Ectodermal cell (in vitro differentiated cells): Measurements from ENCODE around the gene FAM193A.
"Not testable (repeated sequence)": the region's sequence is repeated elsewhere in the genome, so short reads cannot be mapped to it uniquely, and the experiment has no call there.

ENCODE experiments used
- H3K27ac ChIP-seq: 2 replicates; pipeline ENCODE4 v1.7.0; 2013; ENCODE audit warnings: mild to moderate bottlenecking, low read depth, low read length; ENCODE audit not compliant: insufficient read depth, poor library complexity, severe bottlenecking
- H3K27me3 ChIP-seq: 2 replicates; pipeline ENCODE4 v1.7.0; 2013; ENCODE audit warnings: mild to moderate bottlenecking, low read length; ENCODE audit not compliant: insufficient read depth, control insufficient read depth, poor library complexity, severe bottlenecking
- H3K36me3 ChIP-seq: one replicate; pipeline ENCODE4 v1.7.0; 2013; ENCODE audit warnings: low read length; ENCODE audit not compliant: control insufficient read depth, insufficient read depth
- H3K4me1 ChIP-seq: one replicate; pipeline ENCODE4 v1.7.0; 2013; ENCODE audit warnings: low read length; ENCODE audit not compliant: control insufficient read depth, insufficient read depth
- H3K4me3 ChIP-seq: 2 replicates; pipeline ENCODE4 v1.7.0; 2013; ENCODE audit warnings: low read depth, low read length, control low read depth; ENCODE audit not compliant: insufficient read depth
- H3K9me3 ChIP-seq: 2 replicates; pipeline ENCODE4 v1.7.0; 2013; ENCODE audit warnings: mild to moderate bottlenecking, low read length, moderate library complexity; ENCODE audit not compliant: control insufficient read depth
- WGBS, 2 experiments: methylation state at CpG; one replicate each; pipeline ENCODE4 v1.1.7; 2013; ENCODE audit warnings: missing lambda C conversion rate in 2 of 2; 5-methylcytosine and 5-hydroxymethylcytosine counted together

FAM193A gene

GRCh38 chr4:2626231-2626630 lies 89.8 kb downstream of the FAM193A start:
- peaks cover 8% of the 10 kb centered on the region for H3K4me1 ChIP-seq
- no peak overlapping the region for H3K27ac ChIP-seq
- H3K4me3 ChIP-seq: no peak overlapping the region
- peaks cover 20% of the 10 kb centered on the region for H3K36me3 ChIP-seq
- H3K27me3 ChIP-seq: no peaks in the 10 kb centered on the region
- H3K9me3 ChIP-seq: no peaks in the 10 kb centered on the region
- 95 to 97% methylated on average over 10 of the region's 10 CpGs for WGBS, 2 experiments

DNA sequence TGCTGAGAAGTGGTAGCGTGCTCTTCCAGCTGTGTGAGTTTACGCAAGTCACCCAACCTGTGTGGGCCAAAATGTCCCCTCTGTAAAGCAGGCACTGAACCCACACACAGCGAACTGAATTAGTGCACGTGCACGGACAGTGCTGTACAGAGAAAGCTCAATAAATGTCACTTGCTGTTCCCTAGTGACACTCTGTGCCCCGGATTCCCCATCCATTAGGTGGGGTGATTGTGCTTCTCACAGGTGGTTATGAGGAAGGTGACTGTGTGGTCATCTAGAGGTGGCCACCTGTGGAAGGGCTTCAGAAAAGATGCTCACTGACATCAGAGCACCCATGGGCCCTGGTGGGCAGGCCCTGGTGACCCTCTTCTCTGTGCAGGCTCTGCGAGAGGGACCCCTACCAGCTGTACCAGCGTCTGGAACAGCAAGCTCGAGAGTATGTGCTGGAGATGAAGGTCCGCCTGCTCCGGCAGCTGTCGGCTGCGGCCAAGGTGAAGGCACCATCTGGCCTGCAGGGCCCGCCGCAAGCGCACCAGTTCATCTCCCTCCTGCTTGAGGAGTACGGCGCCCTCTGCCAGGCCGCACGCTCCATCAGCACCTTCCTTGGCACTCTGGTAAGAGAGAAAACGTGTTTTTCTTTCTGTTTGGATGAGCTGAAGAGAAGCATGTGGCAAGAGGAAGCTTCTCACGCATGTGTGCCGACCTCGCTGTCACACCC lies 94.3 kb downstream of the FAM193A start:
- H3K27ac ChIP-seq: no peak overlapping the region
- H3K27me3 ChIP-seq: no peaks in the 10 kb centered on the region
- H3K4me3 ChIP-seq: no peak overlapping the region
- no peaks in the 10 kb centered on the region for H3K9me3 ChIP-seq
- no peaks in the 10 kb centered on the region for H3K4me1 ChIP-seq
- WGBS, 2 experiments: 95% methylated on average over 24 of the region's 24 CpGs
- peaks cover 21% of the 10 kb centered on the region for H3K36me3 ChIP-seq

GRCh38 chr4:2634014-2634413 lies 97.6 kb downstream of the FAM193A start:
- H3K27me3 ChIP-seq: no peaks in the 10 kb centered on the region
- no peak overlapping the region for H3K4me3 ChIP-seq
- no peaks in the 10 kb centered on the region for H3K9me3 ChIP-seq
- WGBS, 2 experiments: 91 to 94% methylated on average over 5 of the region's 5 CpGs
- no peak overlapping the region for H3K27ac ChIP-seq
- peaks cover 20% of the 10 kb centered on the region for H3K36me3 ChIP-seq
- H3K4me1 ChIP-seq: no peaks in the 10 kb centered on the region

- Histone ChIP-seq H3K27ac (no peak overlapping the region), H3K4me3 (no peak overlapping the region), H3K27me3 (no peaks in the 10 kb centered on the region), H3K9me3 (no peaks in the 10 kb centered on the region), H3K36me3 (peaks cover 22% of the 10 kb centered on the region), H3K4me1 (no peaks in the 10 kb centered on the region)
- 98% methylated on average over 6 of the region's 6 CpGs for WGBS, 2 experiments
Observed at GRCh38 chr4:2636331-2636730, 99.9 kb downstream of the FAM193A start.

DNA sequence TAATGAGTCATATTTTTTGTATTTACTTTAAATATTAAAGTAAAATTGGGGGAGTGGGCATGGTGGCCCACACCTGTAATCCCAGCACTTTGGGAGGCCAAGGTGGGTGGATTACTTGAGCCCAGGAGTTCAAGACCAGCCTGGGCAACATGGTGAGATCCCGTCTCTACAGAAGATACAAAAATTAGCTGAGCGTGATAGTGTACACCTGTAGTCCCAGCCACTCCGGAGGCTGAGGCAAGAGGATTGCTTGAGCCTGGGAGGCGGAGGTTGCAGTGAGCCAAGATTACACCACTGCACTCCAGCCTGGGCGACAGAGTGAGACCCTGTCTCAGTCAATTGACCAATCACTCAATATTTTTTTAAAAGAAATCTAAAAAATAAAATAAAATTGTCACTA lies 100.5 kb downstream of the FAM193A start:
- H3K4me3 ChIP-seq, H3K27me3 ChIP-seq, H3K27ac ChIP-seq, H3K9me3 ChIP-seq, H3K4me1 ChIP-seq: not testable (repeated sequence)
- 96 to 99% methylated on average over 5 of the region's 5 CpGs for WGBS, 2 experiments
- peaks cover 19% of the 10 kb centered on the region for H3K36me3 ChIP-seq

GRCh38 chr4:2637956-2638552 lies 101.6 kb downstream of the FAM193A start:
- Histone ChIP-seq H3K36me3 (peaks cover 22% of the 10 kb centered on the region), H3K4me3 (no peak overlapping the region), H3K27ac (no peak overlapping the region), H3K27me3 (no peaks in the 10 kb centered on the region), H3K9me3 (no peaks in the 10 kb centered on the region), H3K4me1 (no peaks in the 10 kb centered on the region)
- WGBS, 2 experiments: 95% methylated on average over 9 of the region's 9 CpGs

- Histone ChIP-seq H3K36me3 (peaks cover 23% of the 10 kb centered on the region), H3K9me3 (no peaks in the 10 kb centered on the region), H3K4me3 (no peak overlapping the region), H3K27me3 (no peaks in the 10 kb centered on the region), H3K4me1 (peaks cover 3% of the 10 kb centered on the region), H3K27ac (no peak overlapping the region)
- WGBS, 2 experiments: 95 to 97% methylated on average over 7 of the region's 7 CpGs
Observed at GRCh38 chr4:2638730-2639129, 102.3 kb downstream of the FAM193A start.

DNA sequence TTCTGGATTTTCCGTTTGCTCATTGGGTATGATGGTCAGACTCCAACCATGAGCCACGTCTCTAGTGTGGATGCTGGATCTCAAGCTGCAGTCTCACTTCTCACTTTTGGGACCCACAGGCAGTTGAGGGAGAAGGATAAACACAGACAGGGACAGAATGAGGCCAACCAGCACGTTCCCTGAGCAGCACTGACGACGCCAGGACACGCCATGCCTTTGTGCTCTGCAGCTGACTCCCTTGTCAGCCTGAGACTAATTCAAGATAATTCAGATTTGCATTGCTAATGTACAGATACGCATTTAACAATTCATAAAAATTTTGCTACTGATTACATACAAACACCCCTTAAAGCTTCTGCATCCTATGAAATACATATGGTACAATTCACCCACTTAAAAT lies 106.5 kb downstream of the FAM193A start:
- H3K4me3 ChIP-seq: no peak overlapping the region
- peaks cover 36% of the 10 kb centered on the region for H3K36me3 ChIP-seq
- no peaks in the 10 kb centered on the region for H3K27me3 ChIP-seq
- peaks cover 4% of the 10 kb centered on the region for H3K4me1 ChIP-seq
- H3K27ac ChIP-seq: no peak overlapping the region
- no peaks in the 10 kb centered on the region for H3K9me3 ChIP-seq
- WGBS, 2 experiments: 89 to 90% methylated on average over 7 of the region's 7 CpGs

DNA sequence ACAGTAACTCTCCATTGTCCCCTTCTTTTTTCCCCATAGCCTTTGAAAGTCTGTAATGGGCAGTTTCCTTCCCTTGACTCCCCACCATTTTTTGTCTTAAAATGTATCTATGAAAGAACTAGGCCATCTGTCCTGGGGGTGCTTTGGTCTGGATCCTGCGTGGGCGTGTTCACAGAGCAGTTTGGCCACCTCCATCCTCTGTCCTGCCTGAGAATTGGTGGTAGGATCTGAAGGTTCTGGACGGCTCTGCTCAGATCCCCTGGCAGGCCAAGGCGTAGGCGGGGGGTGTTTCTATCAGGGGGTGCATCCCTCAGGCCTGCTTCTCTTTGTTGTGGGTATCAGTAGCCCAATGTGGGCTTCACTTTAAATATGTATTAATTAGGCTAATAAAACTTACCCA lies 107.1 kb downstream of the FAM193A start:
- Histone ChIP-seq H3K36me3 (peaks cover 37% of the 10 kb centered on the region), H3K27me3 (no peaks in the 10 kb centered on the region), H3K9me3 (no peaks in the 10 kb centered on the region), H3K4me1 (peaks cover 4% of the 10 kb centered on the region), H3K4me3 (no peak overlapping the region), H3K27ac (no peak overlapping the region)
- WGBS, 2 experiments: 87 to 90% methylated on average over 5 of the region's 5 CpGs

GRCh38 chr4:2646396-2647149 lies 110.1 kb downstream of the FAM193A start:
- H3K36me3 ChIP-seq: peaks cover 39% of the 10 kb centered on the region
- no peak overlapping the region for H3K4me3 ChIP-seq
- H3K27me3 ChIP-seq: no peaks in the 10 kb centered on the region
- WGBS, 2 experiments: 96 to 97% methylated on average over 22 of the region's 22 CpGs
- H3K9me3 ChIP-seq: no peaks in the 10 kb centered on the region
- H3K4me1 ChIP-seq: peaks cover 4% of the 10 kb centered on the region
- no peak overlapping the region for H3K27ac ChIP-seq
